Mucosa of gallbladder (tissue), 1 donor: ENCODE results near the gene TRIP13. TPM values are rescaled to one million over a fixed set of nuclear protein-coding genes. Genes with fewer than 3 reads are reported as not detected.
A peak's percentile ranks its signal among the peaks of the same experiment; 100 is the strongest.
"Not testable (repeated sequence)": the region's sequence is repeated elsewhere in the genome, so short reads cannot be mapped to it uniquely, and the experiment has no call there.

Experiments used
- DNase-seq: peaks from one replicate; pipeline ENCODE4 v3.0.0-alpha.2; 2020; ENCODE audit warnings: low spot score
- total RNA-seq: library from RNA; stranded (reverse); gene quantifications from one replicate; pipeline ENCODE4 v1.2.1, GENCODE V29; 2021
- donor health status: DM: no; HTN: no; CAD: no.

Gene TRIP13
- total RNA-seq, 1 donor from 2014 or later = 0.92 TPM

DNA sequence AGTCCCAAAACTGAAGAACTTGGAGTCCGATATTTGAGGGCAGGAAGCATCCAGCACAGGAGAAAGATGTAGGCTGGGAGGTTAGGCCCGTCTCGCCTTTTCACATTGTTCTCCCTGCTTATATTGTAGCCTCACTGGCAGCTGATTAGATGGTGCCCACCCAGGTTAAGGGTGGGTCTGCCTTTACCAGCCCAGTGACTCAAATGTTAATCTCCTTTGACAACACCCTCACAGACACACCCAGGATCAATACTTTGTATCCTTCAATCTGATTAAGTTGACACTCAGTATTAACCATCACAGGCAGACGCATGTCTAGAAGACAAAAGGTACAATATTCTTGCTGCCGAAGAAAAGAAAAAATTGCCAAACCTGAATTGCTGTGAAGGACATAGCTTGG is 26.0 kb downstream of the TRIP13 start:
- DNase-seq = not testable (repeated sequence)

- DNase-seq = no peak
Measured at GRCh38 chr5:919356-920000, 26.8 kb downstream of the TRIP13 start.

DNA sequence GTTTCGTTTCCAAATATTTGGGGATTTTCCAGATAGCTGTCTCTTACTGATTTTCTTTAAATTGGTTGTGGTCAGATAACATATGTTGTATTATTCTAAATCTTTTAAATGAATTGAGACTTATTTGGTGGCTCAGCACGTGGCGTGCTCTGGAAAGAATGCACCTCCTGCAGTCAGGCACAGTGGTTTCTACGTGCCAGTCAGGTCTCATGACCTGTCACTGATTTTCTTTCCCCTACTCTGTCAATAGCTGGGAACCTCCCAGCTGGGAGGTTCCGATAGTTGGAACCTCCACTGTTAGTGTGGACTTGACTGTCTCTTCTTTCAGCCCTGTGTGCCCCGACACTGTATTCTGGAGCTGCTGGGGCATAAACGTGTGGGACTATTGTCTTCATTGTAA is 27.6 kb downstream of the TRIP13 start:
- no peak for DNase-seq

- DNase-seq = no peak
Measured at GRCh38 chr5:921456-922435, 29.1 kb downstream of the TRIP13 start.

DNA sequence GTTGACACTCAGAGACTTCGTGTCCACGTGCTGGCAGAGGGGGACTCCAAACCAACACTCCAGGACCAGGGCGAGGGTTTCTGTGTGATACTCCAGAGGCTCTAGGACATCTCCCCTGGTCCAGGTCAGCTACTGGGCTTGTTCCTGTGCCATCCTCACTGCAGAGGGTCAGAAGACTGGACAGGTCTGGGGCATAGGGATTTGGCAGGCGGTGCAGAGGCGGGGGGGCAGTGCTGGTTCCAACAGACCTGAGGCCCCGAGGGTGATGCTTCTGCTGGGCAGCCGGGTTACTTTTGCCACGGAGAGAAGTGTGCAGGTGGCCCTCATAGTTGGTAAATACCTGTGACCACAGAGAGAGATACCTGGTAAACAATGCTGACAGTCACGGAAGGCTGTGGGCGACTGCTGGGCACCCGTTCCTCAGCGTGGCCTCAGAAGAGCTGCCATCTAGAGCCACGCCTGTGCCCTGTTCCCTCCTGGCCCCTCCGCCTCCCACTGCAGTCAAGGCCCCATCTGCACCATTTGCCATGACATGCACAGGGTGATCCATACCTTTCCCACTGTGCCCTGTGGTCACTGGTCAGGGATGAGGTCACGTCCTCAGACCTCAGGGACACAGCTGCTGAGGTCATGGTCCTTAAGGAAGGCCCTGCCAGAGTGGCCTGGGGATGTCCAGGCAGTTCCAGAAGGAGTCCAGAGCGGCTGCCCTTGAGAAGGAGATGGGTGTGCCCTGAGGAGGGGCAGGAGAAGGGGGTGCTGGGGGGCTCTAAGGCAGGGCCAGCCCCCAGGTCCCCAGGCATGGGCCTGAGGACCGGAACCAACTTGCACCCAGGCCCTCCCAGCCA is 30.0 kb downstream of the TRIP13 start:
- no peak for DNase-seq

DNA sequence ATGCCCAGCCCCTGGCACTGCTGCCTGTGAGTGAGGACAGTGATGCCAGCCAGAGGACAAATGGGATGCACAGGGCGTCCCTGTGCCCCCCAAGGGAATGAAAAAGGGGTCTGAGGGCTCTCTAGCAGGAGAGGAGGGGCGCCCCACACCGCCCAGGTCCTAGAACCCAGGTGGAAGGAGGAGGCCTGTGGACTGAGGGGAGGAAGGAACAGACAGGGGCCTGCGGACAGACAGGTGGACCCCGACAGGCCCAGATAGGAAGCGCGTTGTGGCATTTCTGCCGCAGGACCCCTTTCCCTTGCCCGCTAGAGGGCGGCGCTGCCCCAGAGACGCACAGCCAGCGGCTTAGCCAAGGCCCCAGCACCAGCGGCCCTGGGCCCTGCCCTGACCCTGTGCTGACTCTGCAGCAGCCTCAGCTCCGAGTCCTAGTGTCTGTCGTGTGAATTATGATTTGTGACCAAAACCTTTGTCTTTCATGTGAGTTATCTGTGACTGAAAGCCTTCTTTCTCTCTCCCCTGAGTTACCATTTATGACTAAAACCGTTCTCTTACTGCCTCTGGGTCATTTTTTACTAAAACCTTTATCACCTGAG is 30.7 kb downstream of the TRIP13 start:
- peak; percentile 72 for DNase-seq

- DNase-seq = no peak
Measured at GRCh38 chr5:926417-927171, 33.9 kb downstream of the TRIP13 start.

DNA sequence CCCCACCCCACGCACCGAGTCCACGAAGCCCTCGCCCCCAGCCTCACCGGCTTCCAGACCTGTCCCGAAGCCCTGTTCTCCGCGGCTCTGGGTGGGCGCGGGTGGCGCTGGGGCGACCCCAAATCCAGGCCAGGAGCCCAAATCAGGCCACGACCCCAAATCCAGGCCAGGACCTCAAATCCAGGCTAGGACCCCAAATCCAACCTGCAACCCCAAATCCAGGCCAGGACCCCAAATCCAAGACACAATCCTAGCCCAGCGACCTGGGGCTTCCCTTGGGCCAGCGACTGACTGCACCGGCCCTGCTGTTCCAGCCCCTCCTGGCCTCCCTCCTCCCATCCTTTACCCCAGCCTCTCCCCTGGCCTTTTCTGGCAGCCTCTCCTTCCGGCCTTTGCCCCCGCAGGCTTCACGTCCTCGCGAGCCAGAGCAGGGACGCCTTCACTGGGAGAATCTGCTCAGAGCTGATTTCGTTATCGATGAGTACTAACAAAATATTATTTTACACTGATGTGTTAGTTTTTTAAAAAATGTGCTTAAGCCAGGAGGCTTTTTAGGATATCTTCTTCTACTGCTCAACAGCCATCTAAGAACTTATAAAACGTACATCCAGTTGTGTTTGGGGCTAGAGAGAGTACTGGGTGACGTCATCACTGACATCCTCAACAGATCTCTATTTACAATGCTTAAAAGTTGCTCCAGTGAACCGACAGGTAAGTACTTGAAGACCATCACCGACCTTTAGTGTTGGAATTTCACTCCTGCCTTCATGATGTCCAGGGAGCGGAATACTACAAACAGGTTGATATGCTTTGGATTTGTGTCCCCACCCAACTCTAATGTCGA is 34.7 kb downstream of the TRIP13 start:
- DNase-seq = no peak

- DNase-seq = not testable (repeated sequence)
Measured at GRCh38 chr5:929182-929581, 36.5 kb downstream of the TRIP13 start.

- DNase-seq = no peak
Measured at GRCh38 chr5:929596-929995, 36.9 kb downstream of the TRIP13 start.

DNA sequence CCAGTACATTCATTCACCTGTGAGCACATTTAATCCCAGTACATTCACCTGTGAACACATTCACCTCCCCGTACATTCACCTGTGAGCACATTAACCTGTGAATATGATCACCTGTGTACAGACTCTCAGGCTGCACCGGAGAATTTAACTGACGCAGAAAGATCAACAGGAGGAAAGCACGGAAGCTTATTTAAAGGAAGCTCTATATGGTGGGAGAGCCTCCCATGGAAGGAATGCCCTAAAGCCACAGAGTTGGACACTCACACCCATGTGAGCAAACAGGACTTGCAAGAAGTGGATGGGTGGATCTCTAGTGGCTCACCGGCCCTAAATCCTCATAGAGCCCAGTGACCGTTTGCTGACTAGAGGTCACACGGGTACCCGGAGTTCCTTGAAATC is 38.2 kb downstream of the TRIP13 start:
- no peak for DNase-seq

DNA sequence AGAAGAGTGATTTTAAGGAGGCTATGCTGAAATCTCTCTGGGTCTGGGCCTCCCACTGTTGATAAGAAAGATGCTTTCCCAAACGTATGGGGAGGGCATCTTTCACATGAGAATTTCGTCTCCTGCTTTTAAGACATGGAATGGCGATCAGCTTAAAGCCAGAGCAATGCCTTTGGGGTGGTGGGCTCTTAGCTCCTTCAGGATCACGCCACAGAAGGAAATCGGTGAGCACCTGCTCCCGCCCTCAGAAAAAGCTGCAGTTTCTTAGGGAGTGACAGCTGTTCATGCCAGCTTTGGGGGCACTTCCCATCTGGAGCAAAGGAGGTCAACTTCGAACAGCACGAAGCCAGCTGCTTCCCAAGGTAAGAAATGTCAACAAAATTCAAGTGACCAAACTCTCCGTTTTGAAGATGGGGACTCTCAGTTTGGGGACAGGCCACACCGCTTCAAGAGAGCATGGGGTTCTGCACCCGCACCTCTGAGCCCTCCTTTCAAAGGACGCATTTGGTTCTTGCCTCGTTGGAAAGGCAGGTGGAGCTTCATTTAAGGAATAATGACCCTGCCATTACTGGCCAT is 39.0 kb downstream of the TRIP13 start:
- DNase-seq = no peak

DNA sequence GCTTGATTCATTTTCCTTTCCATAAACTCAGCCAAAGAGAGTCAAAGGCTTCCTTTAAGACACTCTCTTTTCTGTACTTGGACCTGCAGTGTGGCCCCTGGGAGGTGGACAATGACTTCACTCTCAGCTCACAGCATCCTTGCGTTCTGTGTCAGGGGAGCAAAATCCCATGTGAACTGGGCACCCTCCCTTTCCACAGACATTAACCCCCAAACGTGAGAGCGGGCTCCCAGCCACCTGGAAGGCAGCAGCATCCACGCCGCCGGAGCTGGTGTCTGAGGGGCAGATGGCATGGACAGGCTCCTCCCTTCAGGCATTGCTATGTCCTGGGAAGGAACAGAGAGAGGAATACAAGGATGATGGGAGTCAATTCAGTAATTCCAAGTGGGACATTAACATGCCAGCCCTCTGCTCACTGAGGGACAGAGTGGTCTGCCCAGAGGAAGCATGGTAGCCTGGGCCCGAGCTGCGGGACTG is 39.5 kb downstream of the TRIP13 start:
- DNase-seq = no peak

DNA sequence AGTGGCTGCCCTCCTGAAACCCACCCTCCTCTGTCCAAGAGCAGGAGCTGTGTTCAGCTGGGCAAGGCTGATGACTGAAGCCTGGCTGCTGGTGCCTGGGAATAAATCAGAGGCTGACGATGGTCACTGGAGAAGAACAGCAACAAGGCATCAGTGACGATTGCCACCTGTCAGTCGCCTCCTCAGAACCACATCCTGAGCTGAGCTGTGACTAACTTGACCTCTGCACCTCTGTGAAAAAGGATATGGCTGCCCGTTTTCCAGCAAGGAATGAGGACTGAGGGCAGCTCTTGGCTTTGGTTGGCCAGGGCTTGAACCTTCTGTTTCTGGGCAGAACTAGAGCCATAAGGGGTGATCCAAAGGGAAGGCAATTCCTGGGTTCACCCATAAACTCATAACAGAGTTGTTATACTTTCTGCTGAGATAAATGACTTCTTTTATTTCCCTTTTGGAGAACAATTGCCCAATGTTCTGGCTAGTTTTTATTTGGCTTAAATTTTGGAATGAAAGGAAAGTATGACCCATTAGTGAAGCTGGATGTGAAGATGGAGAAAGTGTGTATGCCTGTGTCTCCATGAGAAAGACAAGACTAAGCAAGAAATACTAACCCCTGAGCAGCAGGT is 40.1 kb downstream of the TRIP13 start:
- DNase-seq = no peak

DNA sequence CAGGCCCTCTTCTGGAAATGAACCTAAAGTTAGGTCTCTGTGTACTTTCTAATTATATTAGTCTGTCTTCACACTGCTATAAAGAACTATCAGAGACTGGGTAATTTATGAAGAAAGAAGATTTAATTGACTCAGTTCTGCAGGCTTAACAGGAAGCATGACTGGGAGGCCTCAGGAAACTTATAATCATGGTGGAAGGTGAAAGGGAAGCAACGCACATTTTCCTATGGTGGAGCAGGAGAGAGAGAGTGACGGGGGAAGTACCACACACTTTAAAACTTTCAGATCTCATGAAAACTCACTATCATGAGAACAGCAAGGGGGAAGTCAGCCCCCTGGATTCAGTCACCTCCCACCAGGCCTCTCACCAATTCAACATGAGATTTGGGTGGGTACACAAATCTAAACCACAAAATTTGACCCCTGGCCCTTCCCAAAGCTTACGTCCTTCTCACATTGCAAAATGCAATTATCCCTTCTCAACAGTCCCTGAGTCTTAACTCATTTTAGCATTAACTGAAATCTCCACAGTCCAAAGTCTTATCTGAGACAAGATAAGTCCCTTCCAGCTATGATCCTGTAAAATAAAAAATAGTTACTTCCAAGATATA is 40.7 kb downstream of the TRIP13 start:
- no peak for DNase-seq

- DNase-seq = not testable (repeated sequence)
Measured at GRCh38 chr5:933951-934350, 41.3 kb downstream of the TRIP13 start.

- DNase-seq = not testable (repeated sequence)
Measured at GRCh38 chr5:934381-934967, 41.8 kb downstream of the TRIP13 start.

- DNase-seq = no peak
Measured at GRCh38 chr5:935510-936084, 42.9 kb downstream of the TRIP13 start.
